Trophoblast cell (in vitro differentiated cells and primary cell): ENCODE data around the gene KRAS.

Source experiments
- DNase-seq, 2 donors: peaks; one replicate each; pipeline ENCODE4 v3.0.0-alpha.2; 2016
- H2AFZ ChIP-seq: 2 replicates; pipeline ENCODE4 v1.6.1; 2013; ENCODE audit warnings: low read length, moderate library complexity, mild to moderate bottlenecking; ENCODE audit not compliant: insufficient read depth, poor library complexity
- H2AK5ac ChIP-seq: 2 replicates; pipeline ENCODE4 v1.6.1; 2013; ENCODE audit warnings: mild to moderate bottlenecking, low read length
- H2BK120ac ChIP-seq: 2 replicates; pipeline ENCODE4 v1.6.1; 2013; ENCODE audit warnings: low read length, mild to moderate bottlenecking, moderate library complexity; ENCODE audit not compliant: insufficient read depth, poor library complexity
- H2BK12ac ChIP-seq: 2 replicates; pipeline ENCODE4 v1.6.1; 2013; ENCODE audit warnings: mild to moderate bottlenecking, low read length, moderate library complexity
- H2BK5ac ChIP-seq: 2 replicates; pipeline ENCODE4 v1.6.1; 2013; ENCODE audit warnings: low read length, low read depth, moderate library complexity, mild to moderate bottlenecking; ENCODE audit not compliant: poor library complexity
- H3K14ac ChIP-seq: 2 replicates; pipeline ENCODE4 v1.6.1; 2013; ENCODE audit warnings: mild to moderate bottlenecking, low read length
- H3K18ac ChIP-seq: 2 replicates; pipeline ENCODE4 v1.6.1; 2013; ENCODE audit warnings: mild to moderate bottlenecking, low read length
- H3K23ac ChIP-seq: 2 replicates; pipeline ENCODE4 v1.6.1; 2013; ENCODE audit warnings: low read length
- H3K27ac ChIP-seq: 2 replicates; pipeline ENCODE4 v1.5.1; 2013; ENCODE audit warnings: low read depth, mild to moderate bottlenecking, inconsistent platforms, low read length, moderate library complexity
- H3K27me3 ChIP-seq: 2 replicates; pipeline ENCODE4 v1.6.1; 2013; ENCODE audit warnings: inconsistent platforms, mild to moderate bottlenecking, low read length, moderate library complexity; ENCODE audit not compliant: insufficient read depth
- H3K36me3 ChIP-seq, 2 experiments: 1 replicate in 1 of 2; 2 replicates in 1 of 2; pipeline ENCODE4 v1.6.1; 2013; ENCODE audit warnings: low read length in 2 of 2, mild to moderate bottlenecking in 2 of 2, moderate library complexity in 1 of 2; ENCODE audit not compliant: insufficient read depth in 2 of 2, control insufficient read depth in 1 of 2
- H3K4ac ChIP-seq: 2 replicates; pipeline ENCODE4 v1.6.1; 2013; ENCODE audit warnings: low read depth, mild to moderate bottlenecking, low read length, moderate library complexity
- H3K4me1 ChIP-seq, 2 experiments: 1 replicate in 1 of 2; 2 replicates in 1 of 2; pipeline ENCODE4 v1.6.1; 2013; ENCODE audit warnings: low read length in 2 of 2, mild to moderate bottlenecking in 2 of 2, moderate library complexity in 1 of 2; ENCODE audit not compliant: insufficient read depth in 2 of 2, control insufficient read depth in 1 of 2
- H3K4me2 ChIP-seq: 2 replicates; pipeline ENCODE4 v1.6.1; 2013; ENCODE audit warnings: inconsistent platforms, mild to moderate bottlenecking, low read length, moderate library complexity
- H3K4me3 ChIP-seq: 2 replicates; pipeline ENCODE4 v1.5.1; 2013; ENCODE audit warnings: mild to moderate bottlenecking, low read depth, low read length, inconsistent platforms
- H3K79me1 ChIP-seq: one replicate; pipeline ENCODE4 v1.6.1; 2013; ENCODE audit warnings: low read length
- H3K79me2 ChIP-seq: 2 replicates; pipeline ENCODE4 v1.6.1; 2013; ENCODE audit warnings: low read length, mild to moderate bottlenecking; ENCODE audit not compliant: control insufficient read depth, insufficient read depth, poor library complexity
- H3K9ac ChIP-seq: 2 replicates; pipeline ENCODE4 v1.6.1; 2013; ENCODE audit warnings: mild to moderate bottlenecking, low read length
- H3K9me3 ChIP-seq: 2 replicates; pipeline ENCODE4 v1.6.1; 2013; ENCODE audit warnings: low read depth, mild to moderate bottlenecking, control low read depth, inconsistent platforms, low read length; ENCODE audit not compliant: insufficient read depth
- H4K12ac ChIP-seq: 2 replicates; pipeline ENCODE4 v1.6.1; 2013; ENCODE audit warnings: low read depth, mild to moderate bottlenecking, low read length, moderate library complexity
- H4K8ac ChIP-seq: 2 replicates; pipeline ENCODE4 v1.6.1; 2013; ENCODE audit warnings: low read depth, mild to moderate bottlenecking, low read length, moderate library complexity
- H4K91ac ChIP-seq: one replicate; pipeline ENCODE4 v1.6.1; 2013; ENCODE audit warnings: low read depth, mild to moderate bottlenecking, low read length, moderate library complexity
- WGBS: extraction: QIAGEN DNeasy Blood & Tissue Kit; methylation state at CpG from one replicate; pipeline ENCODE4 v1.1.7; 2013; ENCODE audit warnings: missing lambda C conversion rate; ENCODE audit not compliant: insufficient read length, insufficient coverage; ENCODE audit errors: extremely low coverage; 5-methylcytosine and 5-hydroxymethylcytosine counted together

KRAS gene

DNA sequence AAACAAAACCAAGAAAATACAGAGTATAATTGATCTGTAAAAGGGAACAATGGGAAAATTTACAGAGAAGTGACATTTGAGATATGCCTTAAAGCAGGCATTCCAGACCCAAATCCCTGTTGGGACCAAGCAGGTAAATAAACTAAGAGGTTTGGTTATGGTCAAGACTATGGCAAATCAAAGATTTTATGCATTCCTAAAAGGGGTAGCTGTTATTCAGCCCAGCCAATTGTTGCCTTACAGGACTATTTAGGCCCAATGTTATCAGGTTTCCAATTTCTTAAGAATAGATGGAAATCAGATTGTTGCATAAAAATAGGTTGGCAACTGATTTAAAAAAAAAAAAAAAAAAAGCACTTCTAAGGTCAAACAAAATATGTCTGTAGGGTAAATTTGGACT is 61.1 kb downstream of the KRAS start:
- Histone ChIP-seq H2AFZ (no peak overlapping the region), H3K36me3 (no peaks in the 10 kb centered on the region), H2BK120ac (no peak overlapping the region), H4K91ac (no peak overlapping the region), H2AK5ac (no peak overlapping the region), H3K23ac (no peak overlapping the region), H3K4me2 (no peak overlapping the region), H4K8ac (no peak overlapping the region), H2BK12ac (no peak overlapping the region), H3K9ac (no peak overlapping the region), H3K18ac (no peak overlapping the region), H2BK5ac (no peak overlapping the region), H3K4ac (no peak overlapping the region), H3K4me3 (no peak overlapping the region), H3K14ac (no peak overlapping the region), H3K27me3 (no peaks in the 10 kb centered on the region), H3K27ac (no peak overlapping the region), H3K79me2 (no peaks in the 10 kb centered on the region), H3K9me3 (no peaks in the 10 kb centered on the region), H4K12ac (no peak overlapping the region), H3K4me1 (peaks cover under 1 to 1% of the 10 kb centered on the region in 2 experiments), H3K79me1 (no peaks in the 10 kb centered on the region)
- no peak for DNase-seq

DNA sequence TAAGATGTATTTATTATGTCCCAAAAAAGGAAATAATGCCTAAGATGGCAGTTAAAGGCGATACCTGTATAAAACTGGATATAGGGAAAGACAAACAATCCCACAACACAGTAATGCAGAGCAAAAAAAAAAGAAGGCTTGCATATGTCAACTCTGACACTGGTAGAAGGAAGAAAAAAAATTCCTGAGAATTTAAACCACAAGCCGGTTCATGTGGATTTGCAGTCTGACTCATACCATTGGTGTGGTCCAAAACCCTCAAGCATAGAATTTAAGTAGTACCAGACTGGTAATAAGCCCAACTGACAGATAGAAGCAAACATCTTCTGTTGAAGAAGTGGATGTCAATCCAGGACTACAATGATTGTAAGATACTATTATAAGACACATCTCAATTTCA is 62.9 kb downstream of the KRAS start:
- no peaks in the 10 kb centered on the region for H3K79me1 ChIP-seq
- no peak overlapping the region for H4K12ac ChIP-seq
- WGBS, result no CpG with 5 or more reads among the region's 2 CpGs

DNA sequence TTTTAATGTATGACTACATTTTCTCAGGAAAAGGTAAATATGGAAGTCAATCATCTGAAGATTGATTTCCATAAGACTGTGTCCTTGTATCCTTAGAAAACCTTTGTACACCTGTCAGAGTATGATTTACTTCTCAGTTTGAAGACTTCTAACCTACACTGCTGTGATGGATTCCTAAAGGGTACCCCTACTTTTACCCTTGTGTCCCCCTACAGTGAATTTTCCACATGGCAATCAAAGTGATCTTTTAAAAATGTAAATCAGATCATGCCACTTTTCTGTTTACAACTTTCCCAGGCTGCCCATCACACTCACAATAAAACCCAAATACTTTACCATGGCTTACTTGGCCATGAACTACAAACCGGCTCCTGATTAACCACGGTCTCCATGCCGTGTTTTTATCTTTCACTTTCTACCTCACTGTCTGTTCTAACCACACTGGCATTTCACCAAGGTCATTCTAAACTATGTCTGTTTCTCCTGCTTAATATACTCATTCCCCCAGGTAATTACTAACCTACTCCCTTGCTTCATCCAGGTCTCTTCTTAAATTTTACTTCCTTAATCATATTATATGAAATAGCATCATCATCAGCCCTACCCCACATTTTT is 63.8 kb downstream of the KRAS start:
- Histone ChIP-seq H3K79me2 (no peaks in the 10 kb centered on the region), H3K79me1 (no peaks in the 10 kb centered on the region), H3K9ac (no peak overlapping the region), H4K12ac (no peak overlapping the region), H2AK5ac (no peak overlapping the region), H3K9me3 (no peaks in the 10 kb centered on the region), H3K18ac (no peak overlapping the region), H2BK120ac (no peak overlapping the region), H3K4me1 (no peaks in the 10 kb centered on the region), H3K27me3 (no peaks in the 10 kb centered on the region), H3K4me2 (no peak overlapping the region), H3K4ac (no peak overlapping the region), H3K23ac (no peak overlapping the region), H3K27ac (no peak overlapping the region), H3K36me3 (no peaks in the 10 kb centered on the region), H3K14ac (no peak overlapping the region), H3K4me3 (no peak overlapping the region), H2AFZ (no peak overlapping the region), H2BK5ac (no peak overlapping the region), H4K8ac (no peak overlapping the region), H2BK12ac (no peak overlapping the region), H4K91ac (no peak overlapping the region)
- WGBS, result no CpG with 5 or more reads among the region's 3 CpGs
- no peak for DNase-seq

More for the DNA sequence above, 62.9 kb downstream of the KRAS start:
- no peaks in the 10 kb centered on the region for H3K27me3 ChIP-seq
- H3K79me2 ChIP-seq, result no peaks in the 10 kb centered on the region
- H3K9me3 ChIP-seq, result no peaks in the 10 kb centered on the region
- no peak overlapping the region for H3K4ac ChIP-seq
- H2BK12ac ChIP-seq, result no peak overlapping the region
- no peak overlapping the region for H2BK5ac ChIP-seq
- no peak overlapping the region for H4K8ac ChIP-seq
- no peaks in the 10 kb centered on the region for H3K36me3 ChIP-seq
- H3K4me3 ChIP-seq, result no peak overlapping the region
- no peak overlapping the region for H3K4me2 ChIP-seq
- no peak overlapping the region for H2AFZ ChIP-seq
- H4K91ac ChIP-seq, result no peak overlapping the region
- no peak overlapping the region for H3K23ac ChIP-seq
- no peak overlapping the region for H3K14ac ChIP-seq
- no peak for DNase-seq
- no peak overlapping the region for H2BK120ac ChIP-seq
- H3K9ac ChIP-seq, result no peak overlapping the region
- H3K4me1 ChIP-seq, result no peaks in the 10 kb centered on the region
- H3K27ac ChIP-seq, result no peak overlapping the region
- no peak overlapping the region for H2AK5ac ChIP-seq
- no peak overlapping the region for H3K18ac ChIP-seq

DNA sequence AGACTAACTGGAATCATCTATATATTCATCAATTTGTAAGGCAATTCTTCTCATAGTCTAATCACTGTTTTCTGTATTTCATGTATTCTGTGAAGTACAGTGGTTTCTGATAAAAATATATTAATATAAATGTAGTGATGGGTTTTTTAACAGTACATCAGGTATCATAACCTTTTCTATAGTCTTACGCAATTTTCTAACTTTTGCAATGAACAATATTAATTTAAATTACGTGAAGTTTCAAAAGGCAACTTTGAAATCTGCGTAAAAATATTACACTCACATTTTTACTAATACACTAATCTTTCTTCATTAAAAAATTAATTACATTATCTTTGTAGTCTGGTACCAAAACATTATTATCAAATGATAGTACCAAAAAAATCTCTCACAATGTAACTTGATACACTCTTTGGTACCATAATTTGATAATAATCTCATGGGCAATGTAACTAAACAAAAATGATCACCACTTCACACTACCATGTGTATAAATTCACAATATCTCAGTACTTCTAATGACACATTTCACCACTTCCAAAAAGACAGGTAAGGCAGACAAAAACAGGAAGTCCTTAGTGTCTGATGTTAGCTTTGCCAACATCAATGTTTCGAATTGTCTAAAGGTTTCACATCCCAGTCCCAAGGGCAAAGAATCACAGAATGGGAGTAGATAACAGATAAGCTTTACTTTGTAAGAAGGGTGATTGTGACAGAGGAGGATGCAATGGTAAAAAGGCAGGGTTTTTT is 64.5 kb downstream of the KRAS start:
- H3K18ac ChIP-seq, result no peak overlapping the region
- no peaks in the 10 kb centered on the region for H3K79me1 ChIP-seq
- H2BK12ac ChIP-seq, result no peak overlapping the region
- no peak overlapping the region for H3K9ac ChIP-seq
- H3K4ac ChIP-seq, result no peak overlapping the region
- no peaks in the 10 kb centered on the region for H3K4me1 ChIP-seq
- no peak overlapping the region for H4K8ac ChIP-seq
- H3K14ac ChIP-seq, result no peak overlapping the region
- no peaks in the 10 kb centered on the region for H3K9me3 ChIP-seq
- H2BK120ac ChIP-seq, result no peak overlapping the region
- H2BK5ac ChIP-seq, result no peak overlapping the region
- no peak overlapping the region for H4K12ac ChIP-seq
- WGBS, result no CpG with 5 or more reads among the region's 4 CpGs
- H3K23ac ChIP-seq, result no peak overlapping the region
- no peak overlapping the region for H3K27ac ChIP-seq
- no peaks in the 10 kb centered on the region for H3K27me3 ChIP-seq
- H2AFZ ChIP-seq, result no peak overlapping the region
- H3K4me2 ChIP-seq, result no peak overlapping the region
- H3K79me2 ChIP-seq, result no peaks in the 10 kb centered on the region
- no peak overlapping the region for H2AK5ac ChIP-seq
- H3K36me3 ChIP-seq, result no peaks in the 10 kb centered on the region
- H3K4me3 ChIP-seq, result no peak overlapping the region
- no peak overlapping the region for H4K91ac ChIP-seq
- no peak for DNase-seq
